ENCODE results near the gene ARSG.

The ARSG gene

GRCh38 chr17:68379692-68380677 lies 88.7 kb downstream of the ARSG start:
- no peak for DNase-seq

- peak; percentile 17 for DNase-seq
Observed at GRCh38 chr17:68381076-68381900, 90.0 kb downstream of the ARSG start.

GRCh38 chr17:68382582-68383085 lies 91.3 kb downstream of the ARSG start:
- DNase-seq, result no peak

GRCh38 chr17:68383120-68383442 lies 91.8 kb downstream of the ARSG start:
- DNase-seq, result no peak

GRCh38 chr17:68383443-68384321 lies 92.4 kb downstream of the ARSG start:
- peak; percentile 22 for DNase-seq

- DNase-seq, result no peak
Observed at GRCh38 chr17:68384471-68384870, 93.2 kb downstream of the ARSG start.

GRCh38 chr17:68384941-68385340 lies 93.6 kb downstream of the ARSG start:
- DNase-seq, result no peak

GRCh38 chr17:68385490-68386215 lies 94.4 kb downstream of the ARSG start:
- DNase-seq, result no peak

- no peak for DNase-seq
Observed at GRCh38 chr17:68387435-68388218, 96.3 kb downstream of the ARSG start.

GRCh38 chr17:68389041-68389440 lies 97.7 kb downstream of the ARSG start:
- no peak for DNase-seq

- DNase-seq, result no peak
Observed at GRCh38 chr17:68390888-68391545, 99.7 kb downstream of the ARSG start.

- DNase-seq, result no peak
Observed at GRCh38 chr17:68391561-68392268, 100.4 kb downstream of the ARSG start.

- DNase-seq, result no peak
Observed at GRCh38 chr17:68394608-68395331, 103.5 kb downstream of the ARSG start.

GRCh38 chr17:68396226-68397107 lies 105.2 kb downstream of the ARSG start:
- DNase-seq, result no peak

GRCh38 chr17:68397108-68397536 lies 105.8 kb downstream of the ARSG start:
- DNase-seq, result no peak

GRCh38 chr17:68398691-68399637 lies 107.7 kb downstream of the ARSG start:
- DNase-seq, result peak; percentile 34

Measured in stimulated activated CD4-positive, alpha-beta T cell treated with anti-CD3 and anti-CD28 coated beads, Interleukin-15, amount 100 ng/mL, for 24 hours (primary cell).